Measurements from ENCODE around the gene CIROP.
A peak's percentile ranks its signal among the peaks of the same experiment; 100 is the strongest.

CIROP gene

GRCh38 chr14:23146980-23147379, 42.2 kb upstream of the CIROP start:
- no peak overlapping the region for H3K4me3 ChIP-seq (ENCODE audit: control insufficient read depth, low read depth, low read length)
- DNase-seq (ENCODE audit: low read depth): no peak
- TF ChIP-seq, protein P1, sequence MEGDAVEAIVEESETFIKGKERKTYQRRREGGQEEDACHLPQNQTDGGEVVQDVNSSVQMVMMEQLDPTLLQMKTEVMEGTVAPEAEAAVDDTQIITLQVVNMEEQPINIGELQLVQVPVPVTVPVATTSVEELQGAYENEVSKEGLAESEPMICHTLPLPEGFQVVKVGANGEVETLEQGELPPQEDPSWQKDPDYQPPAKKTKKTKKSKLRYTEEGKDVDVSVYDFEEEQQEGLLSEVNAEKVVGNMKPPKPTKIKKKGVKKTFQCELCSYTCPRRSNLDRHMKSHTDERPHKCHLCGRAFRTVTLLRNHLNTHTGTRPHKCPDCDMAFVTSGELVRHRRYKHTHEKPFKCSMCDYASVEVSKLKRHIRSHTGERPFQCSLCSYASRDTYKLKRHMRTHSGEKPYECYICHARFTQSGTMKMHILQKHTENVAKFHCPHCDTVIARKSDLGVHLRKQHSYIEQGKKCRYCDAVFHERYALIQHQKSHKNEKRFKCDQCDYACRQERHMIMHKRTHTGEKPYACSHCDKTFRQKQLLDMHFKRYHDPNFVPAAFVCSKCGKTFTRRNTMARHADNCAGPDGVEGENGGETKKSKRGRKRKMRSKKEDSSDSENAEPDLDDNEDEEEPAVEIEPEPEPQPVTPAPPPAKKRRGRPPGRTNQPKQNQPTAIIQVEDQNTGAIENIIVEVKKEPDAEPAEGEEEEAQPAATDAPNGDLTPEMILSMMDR (conservative IDR thresholded peaks at IDR 0.05; ENCODE audit: control insufficient read depth, insufficient read depth, low read depth, low read length): no peak

DNA sequence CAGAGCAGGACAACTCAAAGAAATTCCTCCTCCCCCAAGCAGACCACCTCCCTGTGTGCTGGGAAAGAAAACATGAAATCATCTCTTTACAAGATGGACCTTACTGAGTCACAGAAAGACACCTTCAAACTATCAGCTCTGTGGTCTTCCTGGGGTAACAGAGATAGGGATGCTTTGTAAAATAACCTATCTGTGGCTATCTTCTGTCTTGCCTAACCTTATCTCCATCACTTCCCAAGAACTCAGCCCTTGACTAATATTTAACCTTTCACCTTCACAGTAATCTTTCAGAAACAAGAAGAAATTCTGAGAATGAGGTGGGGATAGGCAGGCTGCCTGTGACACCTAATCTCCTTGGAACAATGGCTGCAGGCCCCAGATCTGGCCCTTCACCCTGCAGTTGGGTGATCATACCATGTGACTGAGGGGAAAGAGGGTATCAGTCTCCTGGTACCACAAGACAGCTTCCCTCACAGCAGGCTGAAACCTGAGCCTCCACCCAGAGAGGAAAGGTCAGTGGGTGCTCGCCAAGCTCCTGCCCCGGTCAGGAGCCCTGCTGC, 41.6 kb upstream of the CIROP start:
- no peak overlapping the region for H3K4me3 ChIP-seq (ENCODE audit: control insufficient read depth, low read depth, low read length)
- DNase-seq (ENCODE audit: low read depth): no peak

DNA sequence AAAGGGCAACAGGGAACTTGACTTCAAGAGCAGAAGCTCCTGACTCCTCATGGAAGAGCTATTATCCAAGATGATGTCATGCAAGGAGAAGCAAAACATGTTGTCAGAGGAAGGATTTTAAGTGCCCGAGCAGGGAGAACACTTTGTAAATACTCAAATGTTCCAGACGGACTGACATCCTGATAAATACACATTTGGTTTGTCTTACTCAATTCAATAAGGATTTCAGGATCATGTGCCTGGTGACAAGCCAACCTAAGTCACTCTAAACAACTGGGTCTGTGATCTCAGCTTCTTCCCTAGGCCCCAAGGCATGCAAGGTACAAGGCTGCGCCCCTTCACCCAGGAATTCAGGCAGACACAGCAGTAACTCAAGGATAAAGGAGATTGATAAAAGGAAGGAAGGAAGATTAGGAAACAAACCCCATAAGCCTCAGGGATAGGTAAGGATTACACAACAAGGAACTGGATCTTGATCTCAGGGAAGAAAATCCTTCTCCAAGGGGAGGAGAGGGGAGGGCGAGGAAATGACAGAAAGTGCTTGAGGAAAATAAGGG, 41.1 kb upstream of the CIROP start:
- peak; percentile 69 for DNase-seq (ENCODE audit: low read depth)
- TF ChIP-seq, protein P1 (conservative IDR thresholded peaks at IDR 0.05; ENCODE audit: control insufficient read depth, insufficient read depth, low read depth, low read length): no peak
- H3K4me3 ChIP-seq (ENCODE audit: control insufficient read depth, low read depth, low read length): no peak overlapping the region

More for the DNA sequence above, 41.6 kb upstream of the CIROP start:
- TF ChIP-seq, protein P1 (conservative IDR thresholded peaks at IDR 0.05; ENCODE audit: control insufficient read depth, insufficient read depth, low read depth, low read length): no peak

DNA sequence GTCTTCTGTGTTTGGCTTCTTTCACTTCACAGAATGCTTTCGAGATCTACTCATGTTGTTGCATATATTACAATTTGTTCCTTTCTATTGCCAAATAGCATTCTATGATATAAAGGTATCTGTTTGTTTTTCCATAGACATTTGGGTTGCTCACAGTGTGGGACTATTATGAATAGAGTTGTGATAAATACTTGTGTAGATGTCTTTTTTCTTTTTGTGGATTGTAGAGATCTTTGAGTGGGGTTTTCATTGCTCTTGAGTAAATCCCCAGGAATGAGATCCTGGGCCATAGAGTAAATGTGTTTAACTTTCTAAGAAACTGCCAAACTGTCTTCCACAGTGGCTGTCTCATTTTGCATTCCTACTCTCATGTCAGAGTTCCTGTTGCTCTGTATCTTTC, 39.1 kb upstream of the CIROP start:
- no peak for DNase-seq (ENCODE audit: low read depth)
- H3K4me3 ChIP-seq (ENCODE audit: control insufficient read depth, low read depth, low read length): no peak overlapping the region
- TF ChIP-seq, protein P1 (conservative IDR thresholded peaks at IDR 0.05; ENCODE audit: control insufficient read depth, insufficient read depth, low read depth, low read length): no peak

GRCh38 chr14:23142826-23143225, 38.0 kb upstream of the CIROP start:
- DNase-seq (ENCODE audit: low read depth): no peak
- TF ChIP-seq, protein P1 (conservative IDR thresholded peaks at IDR 0.05; ENCODE audit: control insufficient read depth, insufficient read depth, low read depth, low read length): no peak
- no peak overlapping the region for H3K4me3 ChIP-seq (ENCODE audit: control insufficient read depth, low read depth, low read length)

DNA sequence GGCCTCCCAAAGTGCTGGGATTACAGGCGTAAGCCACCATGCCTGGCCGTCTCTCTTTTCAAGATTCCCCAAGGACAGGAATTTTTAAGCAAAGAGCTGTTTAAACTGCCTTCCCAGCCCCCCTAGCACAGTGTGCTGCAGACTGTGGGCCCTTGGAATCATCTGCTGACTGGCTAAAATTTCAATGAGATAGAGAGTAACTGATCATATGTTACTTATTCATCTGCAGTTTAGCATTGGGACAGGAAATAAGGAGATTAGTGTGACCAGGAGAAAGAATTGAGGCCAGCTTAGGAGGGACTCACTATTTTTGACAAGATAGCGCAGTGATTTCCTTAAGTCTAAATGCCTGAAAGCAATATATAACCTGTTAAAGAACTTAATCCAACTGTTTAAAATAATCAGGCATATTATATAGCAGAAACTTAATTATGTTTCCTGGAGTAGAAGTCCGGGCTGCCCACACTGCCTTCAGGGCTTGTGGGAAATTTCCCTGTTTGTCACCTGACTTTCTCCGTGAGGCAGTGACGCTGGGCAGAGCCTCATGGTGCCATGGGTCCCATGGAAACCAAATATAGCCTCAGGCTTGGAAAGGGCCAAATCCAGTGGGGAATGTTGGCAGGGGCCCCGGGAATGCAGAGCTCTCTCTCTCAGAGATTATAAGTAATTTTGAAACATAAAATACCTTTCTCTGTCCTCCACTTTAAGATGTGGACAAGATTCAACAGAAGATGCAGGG, 37.1 kb upstream of the CIROP start:
- peak; percentile 27 for DNase-seq (ENCODE audit: low read depth)
- TF ChIP-seq, protein P1 (conservative IDR thresholded peaks at IDR 0.05; ENCODE audit: control insufficient read depth, insufficient read depth, low read depth, low read length): no peak
- no peak overlapping the region for H3K4me3 ChIP-seq (ENCODE audit: control insufficient read depth, low read depth, low read length)

Data from fibroblast of mammary gland (primary cell).